Ishikawa (cell line): ENCODE measurements around the gene METTL22.

ENCODE experiments used
- CEBPB ChIP-seq: IDR thresholded peaks from 2 replicates; pipeline ENCODE4 v1.6.1; 2012
- CREB1 ChIP-seq: IDR thresholded peaks from 2 replicates; pipeline ENCODE4 v1.6.1; 2012; ENCODE audit warnings: low read depth
- EGR1 ChIP-seq: IDR thresholded peaks from 2 replicates; pipeline ENCODE4 v1.6.1; 2012
- EP300 ChIP-seq: IDR thresholded peaks from 2 replicates; pipeline ENCODE4 v1.6.1; 2012; ENCODE audit warnings: borderline replicate concordance
- FOXM1 ChIP-seq: IDR thresholded peaks from 2 replicates; pipeline ENCODE4 v1.6.1; 2012; ENCODE audit warnings: low read depth, borderline replicate concordance
- MAX ChIP-seq: IDR thresholded peaks from 2 replicates; pipeline ENCODE4 v1.6.1; 2012
- NFIC ChIP-seq: IDR thresholded peaks from 2 replicates; pipeline ENCODE4 v1.6.1; 2012
- RAD21 ChIP-seq: IDR thresholded peaks from 2 replicates; pipeline ENCODE4 v1.6.1; 2012; ENCODE audit warnings: low read depth
- REST ChIP-seq: IDR thresholded peaks from 2 replicates; pipeline ENCODE4 v1.6.1; 2012; ENCODE audit warnings: low read depth, mild to moderate bottlenecking
- TAF1 ChIP-seq: IDR thresholded peaks from 2 replicates; pipeline ENCODE4 v1.6.1; 2012; ENCODE audit warnings: low read depth, mild to moderate bottlenecking
- TCF12 ChIP-seq: IDR thresholded peaks from 2 replicates; pipeline ENCODE4 v1.6.1; 2012; ENCODE audit warnings: low read depth
- TEAD4 ChIP-seq: IDR thresholded peaks from 2 replicates; pipeline ENCODE4 v1.6.1; 2012
- USF1 ChIP-seq: IDR thresholded peaks from 2 replicates; pipeline ENCODE4 v1.6.1; 2012
- YY1 ChIP-seq: IDR thresholded peaks from 2 replicates; pipeline ENCODE4 v1.6.1; 2012; ENCODE audit warnings: low read depth
- ZBTB7A ChIP-seq: IDR thresholded peaks from 2 replicates; pipeline ENCODE4 v1.6.1; 2012; ENCODE audit warnings: low read depth

METTL22 gene

GRCh38 chr16:8621572-8622314 lies at the start of gene METTL22:
TSS of gene METTL22 (plus strand) at chr16:8621698. CDS start at chr16:8625666, 3,968 bp downstream.
- TF ChIP-seq USF1 = no peak
- no peak for TF ChIP-seq ZBTB7A
- peak; percentile 94 for TF ChIP-seq YY1
- no peak for TF ChIP-seq RAD21
- TF ChIP-seq REST = no peak
- TF ChIP-seq MAX = peak; percentile 39; the same call in 1 of the 2 replicates
- no peak for TF ChIP-seq FOXM1
- peak; percentile 61; the same call in 1 of the 2 replicates for TF ChIP-seq EGR1
- TF ChIP-seq EP300 = no peak
- TF ChIP-seq TAF1 = peak; percentile 79
- TF ChIP-seq TEAD4 = no peak

DNA sequence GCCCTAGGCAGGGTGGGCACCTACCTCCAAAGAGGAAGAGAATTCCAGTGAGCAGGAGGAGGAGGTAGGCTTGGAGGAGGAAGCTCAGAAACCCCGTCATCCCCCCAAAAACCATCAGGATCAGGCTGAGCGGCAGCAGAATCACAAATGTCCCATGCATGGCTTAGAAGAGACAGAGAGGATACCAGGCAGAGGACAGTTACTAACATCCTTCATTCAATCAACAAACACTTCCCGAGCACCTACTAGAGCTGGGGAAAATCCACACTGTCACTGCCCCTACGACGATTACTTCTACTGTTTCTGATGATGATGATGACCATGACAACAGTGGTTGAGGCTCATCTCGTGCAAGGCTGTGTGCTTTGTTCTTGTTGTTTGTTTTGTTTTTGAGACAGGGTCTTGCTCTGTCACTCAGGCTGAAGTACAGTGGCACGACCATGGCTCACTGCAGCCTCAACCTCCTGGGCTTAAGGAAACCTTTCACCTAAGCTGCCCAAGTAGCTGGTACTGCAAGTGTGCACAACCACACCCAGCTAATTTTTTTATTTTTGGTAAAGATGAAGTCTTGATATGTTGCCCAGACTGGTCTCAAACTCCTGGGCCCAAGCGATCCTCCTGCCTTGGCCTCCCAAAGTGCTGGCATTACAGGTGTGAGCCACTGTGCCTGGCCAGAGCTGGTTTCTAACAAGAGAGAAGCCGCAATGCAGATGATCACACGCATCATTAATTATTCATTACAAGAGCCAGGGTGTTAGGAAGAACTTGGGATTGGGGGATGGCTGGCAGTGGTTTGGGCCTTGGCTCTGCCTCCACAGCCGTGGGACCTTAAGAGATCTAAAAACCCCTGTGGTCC lies 49.2 kb upstream of the METTL22 start:
- no peak for TF ChIP-seq MAX
- TF ChIP-seq FOXM1 = no peak
- no peak for TF ChIP-seq CREB1
- no peak for TF ChIP-seq TAF1
- TF ChIP-seq TCF12 = no peak
- no peak for TF ChIP-seq RAD21
- TF ChIP-seq NFIC = no peak

- TF ChIP-seq RAD21 (peak; percentile 58), CEBPB (peak; percentile 68; the same call in 1 of the 2 replicates), FOXM1 (no peak), EGR1 (no peak), TAF1 (no peak), TEAD4 (no peak)
Observed at GRCh38 chr16:8572919-8573724, 48.4 kb upstream of the METTL22 start.

DNA sequence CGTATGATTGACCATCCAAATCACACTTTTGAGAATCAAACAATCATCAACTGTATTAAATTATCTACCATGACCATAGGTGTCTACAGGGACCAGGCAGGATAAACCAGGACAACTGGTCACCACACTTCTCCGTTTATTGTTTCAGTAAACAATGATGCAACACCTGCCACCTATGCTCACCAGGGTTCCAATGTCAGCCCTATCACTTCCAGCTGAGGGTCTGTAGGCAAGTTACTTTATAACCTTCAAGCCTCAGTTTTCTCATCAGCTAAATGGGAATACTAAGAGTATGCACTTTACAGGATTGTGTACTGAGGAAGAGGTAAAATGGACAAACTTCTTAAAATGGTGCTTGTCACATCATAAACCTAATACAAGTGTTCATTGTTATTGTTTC lies 46.1 kb upstream of the METTL22 start:
- no peak for TF ChIP-seq CREB1
- no peak for TF ChIP-seq REST
- TF ChIP-seq EGR1 = no peak

- no peak for TF ChIP-seq MAX
- no peak for TF ChIP-seq FOXM1
- TF ChIP-seq TCF12 = no peak
- TF ChIP-seq EP300 = no peak
- TF ChIP-seq CREB1 = no peak
- TF ChIP-seq NFIC = no peak
- TF ChIP-seq CEBPB = no peak
- TF ChIP-seq YY1 = no peak
- no peak for TF ChIP-seq RAD21
- TF ChIP-seq TAF1 = no peak
- TF ChIP-seq TEAD4 = no peak
- TF ChIP-seq REST = no peak
- TF ChIP-seq USF1 = no peak
- TF ChIP-seq ZBTB7A = no peak
- TF ChIP-seq EGR1 = no peak
Observed at GRCh38 chr16:8576141-8577004, 45.1 kb upstream of the METTL22 start.
